HL-60/S4 (cell line): ENCODE data around the gene CLCN6.

Source experiments
- in situ Hi-C: fragments of 300-500 bp; cut with MboI; formaldehyde crosslinking; loops from 2 replicates; pipeline ENCODE4 v1.14.3; 2022; ENCODE audit warnings: low sequenced_read_pairs

The CLCN6 gene, protein sequence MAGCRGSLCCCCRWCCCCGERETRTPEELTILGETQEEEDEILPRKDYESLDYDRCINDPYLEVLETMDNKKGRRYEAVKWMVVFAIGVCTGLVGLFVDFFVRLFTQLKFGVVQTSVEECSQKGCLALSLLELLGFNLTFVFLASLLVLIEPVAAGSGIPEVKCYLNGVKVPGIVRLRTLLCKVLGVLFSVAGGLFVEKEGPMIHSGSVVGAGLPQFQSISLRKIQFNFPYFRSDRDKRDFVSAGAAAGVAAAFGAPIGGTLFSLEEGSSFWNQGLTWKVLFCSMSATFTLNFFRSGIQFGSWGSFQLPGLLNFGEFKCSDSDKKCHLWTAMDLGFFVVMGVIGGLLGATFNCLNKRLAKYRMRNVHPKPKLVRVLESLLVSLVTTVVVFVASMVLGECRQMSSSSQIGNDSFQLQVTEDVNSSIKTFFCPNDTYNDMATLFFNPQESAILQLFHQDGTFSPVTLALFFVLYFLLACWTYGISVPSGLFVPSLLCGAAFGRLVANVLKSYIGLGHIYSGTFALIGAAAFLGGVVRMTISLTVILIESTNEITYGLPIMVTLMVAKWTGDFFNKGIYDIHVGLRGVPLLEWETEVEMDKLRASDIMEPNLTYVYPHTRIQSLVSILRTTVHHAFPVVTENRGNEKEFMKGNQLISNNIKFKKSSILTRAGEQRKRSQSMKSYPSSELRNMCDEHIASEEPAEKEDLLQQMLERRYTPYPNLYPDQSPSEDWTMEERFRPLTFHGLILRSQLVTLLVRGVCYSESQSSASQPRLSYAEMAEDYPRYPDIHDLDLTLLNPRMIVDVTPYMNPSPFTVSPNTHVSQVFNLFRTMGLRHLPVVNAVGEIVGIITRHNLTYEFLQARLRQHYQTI

DNA sequence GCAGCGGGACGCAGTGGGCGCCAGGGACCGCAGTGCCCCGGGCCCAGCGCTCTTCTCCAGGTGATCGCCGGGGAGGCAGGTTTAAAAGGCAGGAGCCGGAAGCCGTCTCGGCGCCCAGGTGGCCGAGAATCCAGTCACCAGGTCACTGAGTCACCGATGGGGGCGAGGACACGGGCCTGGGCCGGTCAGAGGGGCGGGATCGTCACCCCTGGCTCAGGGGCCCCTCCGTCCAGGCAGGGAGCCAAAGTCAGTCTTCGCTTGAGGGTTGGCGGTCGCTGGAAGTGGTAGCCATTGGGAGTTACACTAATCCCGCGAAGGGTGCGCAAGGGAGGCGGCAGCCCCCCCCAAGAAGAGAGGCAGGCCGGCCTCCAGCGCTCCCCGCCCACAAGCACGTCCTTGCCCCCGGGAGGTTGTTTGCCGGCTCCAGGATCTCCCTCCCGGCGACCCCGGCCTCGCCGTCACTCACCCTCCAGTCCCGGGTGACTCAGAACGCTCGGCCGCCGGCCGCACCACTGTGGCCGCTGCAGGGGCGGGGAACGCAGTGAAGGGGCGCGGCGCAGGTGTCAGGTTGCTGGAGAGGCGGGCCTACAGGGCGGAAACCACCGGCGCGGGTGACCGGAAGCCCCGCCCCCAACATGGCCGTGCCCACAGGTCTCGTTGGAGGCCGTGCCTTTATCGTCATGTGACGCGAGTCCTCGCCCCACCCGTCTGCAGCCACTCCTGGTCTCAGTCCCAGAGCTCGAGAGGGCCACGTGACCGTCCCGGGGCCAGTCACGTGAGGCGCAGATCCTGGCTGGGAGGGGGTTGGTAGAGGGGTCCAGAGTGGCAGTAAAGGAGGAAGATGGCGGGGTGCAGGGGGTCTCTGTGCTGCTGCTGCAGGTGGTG, at the start of gene CLCN6, which contains the start of gene MTHFR:
Gene CLCN6, plus strand, starts transcription at position 770 of the 885 bp plus-strand sequence. Its CDS starts 72 bp downstream, at position 842.
Gene MTHFR, minus strand, starts transcription at position 543 of the 885 bp plus-strand sequence. CDS start 2,848 bp downstream, outside the sequence.
- in situ Hi-C loops: no loop called here

DNA sequence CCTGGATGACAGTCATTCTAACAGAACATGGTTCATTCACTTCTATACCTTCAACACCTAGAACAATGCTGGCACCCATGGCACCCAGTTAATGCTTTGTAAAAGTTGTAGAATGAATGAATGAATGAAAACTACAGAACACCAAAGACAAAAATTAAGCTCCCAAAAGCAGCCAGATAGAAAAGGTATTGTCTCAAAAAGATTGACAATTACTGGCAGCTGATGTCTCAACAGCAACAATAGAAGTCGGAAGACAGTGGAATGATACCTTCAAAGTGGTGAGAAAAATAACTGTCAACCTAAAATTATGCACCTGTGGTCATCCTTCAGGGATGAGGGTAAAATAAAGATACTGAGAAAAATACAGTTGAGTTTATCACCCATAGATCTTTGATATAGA, 48.9 kb upstream of the CLCN6 start:
- in situ Hi-C loops: no loop called here

DNA sequence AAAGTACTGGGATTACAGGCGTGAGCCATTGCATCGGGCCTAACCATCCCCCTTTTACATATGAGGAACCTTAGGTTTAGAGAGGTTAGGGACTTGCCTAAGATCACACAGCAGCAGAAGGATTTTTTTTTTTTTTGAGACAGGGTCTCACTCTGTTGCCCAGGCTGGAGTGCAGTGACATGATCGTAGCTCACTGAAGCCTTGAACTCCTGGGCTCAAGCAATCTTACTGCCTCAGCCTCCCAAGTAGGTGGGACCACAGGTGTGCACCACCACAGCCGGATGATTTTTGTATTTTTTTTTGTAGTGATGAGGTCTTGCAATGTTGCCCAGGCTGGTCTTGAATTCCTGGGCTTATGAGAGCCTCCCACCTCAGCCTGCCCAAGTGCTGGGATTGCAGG, 46.2 kb upstream of the CLCN6 start:
- in situ Hi-C loops: no loop called here

DNA sequence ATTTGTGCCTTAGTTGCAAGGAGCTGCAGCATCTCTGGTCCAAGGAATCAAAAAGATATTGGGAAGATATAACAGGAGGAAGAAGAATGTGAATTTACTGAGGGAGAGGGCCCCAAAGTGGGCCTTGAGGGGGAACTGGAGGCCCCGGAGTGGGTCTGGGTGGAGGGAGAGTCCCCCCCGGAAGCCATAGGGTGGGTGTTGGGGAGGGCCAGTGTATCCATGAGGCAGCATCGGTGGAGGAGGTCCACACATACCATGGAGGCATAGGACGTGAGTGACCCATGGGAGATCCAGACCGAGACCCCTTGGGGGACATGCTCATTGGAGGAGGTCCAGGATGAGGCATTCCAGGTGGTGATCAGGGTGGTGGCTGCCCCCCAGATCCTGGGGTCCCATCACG, 44.7 kb upstream of the CLCN6 start:
- in situ Hi-C loops: no loop called here

DNA sequence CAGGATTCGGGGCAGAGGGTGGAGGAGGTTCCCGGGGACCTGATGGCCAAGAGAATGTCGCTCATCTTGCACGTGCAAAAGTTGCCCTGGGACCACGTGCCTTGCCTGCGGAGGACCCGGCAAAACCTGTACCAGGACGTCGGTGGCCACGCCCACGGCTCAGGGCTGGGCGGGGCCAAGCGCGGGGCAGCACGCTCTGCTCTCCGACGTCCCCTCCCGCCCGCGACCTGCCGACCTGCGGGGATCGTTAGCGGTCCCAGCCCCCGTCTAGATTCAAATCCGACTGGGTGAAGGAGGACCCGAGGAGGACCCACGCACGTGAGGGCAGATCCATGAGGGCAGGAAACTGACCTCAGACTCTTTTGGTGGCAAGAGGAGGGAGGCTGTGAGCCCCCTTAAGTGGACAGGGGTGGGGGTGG, 44.0 kb upstream of the CLCN6 start, which contains the start of gene C1orf167:
Gene C1orf167, plus strand, starts transcription at position 206 of the 419 bp plus-strand sequence. CDS start 2,208 bp downstream, outside the sequence.
- in situ Hi-C loops: no loop called here

DNA sequence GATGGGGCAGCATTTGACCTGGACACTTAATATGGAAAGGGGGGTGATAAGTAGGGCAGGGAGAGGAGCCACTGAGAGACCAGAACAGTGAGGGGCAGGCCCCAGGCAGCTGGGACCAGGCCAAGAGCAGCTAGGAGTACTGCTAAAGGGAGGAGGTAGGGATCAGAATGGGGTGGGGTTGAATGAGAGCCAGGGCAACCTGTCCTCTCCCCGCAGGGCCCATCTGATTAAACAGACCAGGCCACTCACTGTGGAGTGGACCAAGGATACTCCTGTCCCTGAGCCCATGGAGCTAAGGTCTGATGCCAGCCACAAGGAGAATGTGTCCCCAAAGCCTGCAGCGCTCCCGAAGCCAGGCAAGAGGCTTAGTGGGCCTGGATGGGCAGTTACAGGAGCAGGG, 41.9 kb upstream of the CLCN6 start:
- in situ Hi-C loops: no loop called here

DNA sequence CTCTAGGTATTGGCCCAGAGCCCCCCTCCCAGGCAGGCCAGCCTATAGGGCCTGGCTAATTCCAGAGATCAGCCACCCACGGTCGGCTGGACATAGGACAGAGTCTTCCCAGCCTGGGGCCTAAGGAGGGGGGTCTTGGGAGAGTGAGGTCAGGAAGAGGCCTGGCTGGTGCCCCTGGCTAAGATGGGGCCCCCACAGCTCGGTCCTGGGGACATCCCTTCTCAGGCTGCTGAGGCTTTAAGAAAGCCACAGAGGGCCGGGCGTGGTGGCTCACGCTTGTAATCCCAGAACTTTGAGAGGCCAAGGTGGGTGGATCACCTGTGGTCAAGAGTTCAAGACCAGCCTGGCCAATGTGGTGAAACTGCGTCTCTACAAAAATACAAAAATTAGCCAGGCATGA, 41.5 kb upstream of the CLCN6 start:
- in situ Hi-C loops: no loop called here

DNA sequence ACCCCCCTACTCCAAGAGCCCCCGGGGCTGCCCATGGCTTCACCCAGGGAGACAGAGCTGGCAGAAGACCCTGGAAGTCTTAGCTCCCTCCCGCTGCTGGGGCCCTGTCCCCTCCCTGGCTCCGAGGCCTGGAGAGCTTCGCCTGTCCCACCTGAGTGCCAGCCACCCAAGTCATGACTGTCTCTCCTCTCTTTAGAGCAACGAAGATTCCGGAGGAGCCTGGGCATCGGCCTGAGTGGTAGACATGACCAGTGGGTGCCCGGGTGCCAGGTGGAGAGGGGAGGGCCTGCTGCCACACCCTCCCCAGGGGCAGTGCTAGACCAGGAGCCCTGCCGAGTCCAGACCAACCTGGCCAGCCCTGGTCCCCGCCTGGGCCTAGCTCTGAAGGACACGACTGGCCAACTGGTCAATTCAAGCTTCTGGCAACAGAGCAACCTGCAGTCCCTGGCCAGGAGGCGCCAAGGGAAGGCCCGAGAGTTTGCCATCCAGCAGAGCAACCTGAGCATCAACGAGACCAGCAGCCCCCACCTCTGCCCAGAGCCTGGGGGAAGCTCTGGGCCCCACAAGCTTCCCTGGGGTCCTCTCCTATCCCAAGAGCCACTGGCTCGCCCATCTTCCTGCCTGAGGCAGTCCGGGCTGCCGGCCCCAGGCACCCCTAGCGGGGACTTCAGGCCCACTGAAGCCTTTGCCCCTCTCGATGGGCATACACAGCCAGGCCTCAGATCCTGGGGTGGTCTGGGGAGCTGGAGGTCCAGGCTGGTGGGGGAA, 40.1 kb upstream of the CLCN6 start:
- in situ Hi-C loops: no loop called here

DNA sequence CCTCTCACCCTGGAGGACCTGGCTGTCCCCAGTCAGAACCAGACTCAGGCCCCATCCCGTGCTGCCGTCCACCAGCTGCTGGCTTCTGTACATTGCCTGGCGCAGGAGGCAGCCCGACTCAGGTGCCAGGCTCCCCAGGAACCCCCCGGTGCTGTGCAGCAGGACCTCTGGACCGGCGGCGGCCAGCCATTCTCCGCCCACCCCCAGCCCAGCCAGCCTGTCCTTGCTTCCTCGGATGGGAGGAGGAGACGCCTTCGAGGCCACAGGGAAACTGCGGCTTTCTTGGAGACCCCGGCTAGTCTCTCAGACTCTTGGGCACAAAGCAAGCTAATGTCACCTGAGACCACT, 39.6 kb upstream of the CLCN6 start:
- in situ Hi-C loops: no loop called here

DNA sequence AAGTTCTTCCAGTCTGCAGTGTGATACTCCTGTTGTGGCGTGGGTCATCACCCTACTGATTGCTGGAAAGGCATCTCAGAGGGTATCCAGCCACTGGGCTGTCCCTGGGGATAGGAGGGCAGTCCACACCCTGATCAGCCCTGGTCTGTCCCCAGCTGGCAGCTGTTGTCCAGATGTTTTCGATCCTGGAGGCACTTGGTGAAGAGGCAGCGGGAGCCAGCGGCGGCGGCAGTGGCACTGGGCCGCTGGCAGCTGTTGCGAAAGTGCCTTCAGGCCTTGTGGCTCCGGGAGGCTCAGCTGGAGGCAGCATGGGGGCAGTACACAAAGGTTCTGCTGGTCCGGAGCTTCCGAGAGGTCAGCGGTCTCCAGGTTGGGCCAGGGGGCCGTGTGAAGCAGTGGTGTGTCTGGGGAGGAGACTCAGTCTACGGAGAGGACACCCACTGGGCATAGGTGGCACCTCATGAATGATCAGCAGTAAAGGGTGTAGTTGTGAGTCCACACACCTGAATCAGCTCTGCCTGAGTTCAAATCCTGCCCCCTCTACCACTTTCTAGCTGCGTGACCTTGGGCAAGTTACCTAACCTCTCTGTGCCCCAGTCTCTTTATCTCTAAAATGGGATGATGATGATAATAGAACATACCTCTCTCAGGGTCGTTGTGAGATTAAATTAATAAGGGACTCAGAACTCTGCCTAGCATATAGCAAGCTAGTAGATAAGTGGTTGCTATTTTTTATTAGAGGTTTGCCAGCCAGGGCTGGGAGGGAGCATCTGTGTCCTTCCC, 37.9 kb upstream of the CLCN6 start:
- in situ Hi-C loops: no loop called here

DNA sequence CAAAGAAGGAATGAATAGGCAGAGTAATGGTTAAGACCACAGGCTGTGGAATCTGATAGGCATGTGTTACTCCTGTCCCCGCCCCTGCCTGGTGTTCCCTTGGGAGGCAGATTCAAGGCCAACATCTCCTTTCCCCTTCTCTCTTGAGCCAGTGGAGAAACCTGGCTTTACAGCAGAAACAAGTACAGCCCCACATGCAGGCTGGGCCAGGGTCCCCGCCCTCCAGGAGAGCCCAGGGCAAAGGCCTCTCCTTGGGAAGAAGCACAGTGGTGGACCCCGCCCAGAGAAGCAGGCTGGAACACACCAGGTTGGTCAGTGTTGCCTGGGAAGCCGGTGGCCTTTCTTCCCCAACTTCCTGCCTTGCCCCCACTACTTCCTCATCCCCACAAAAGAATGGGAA, 37.2 kb upstream of the CLCN6 start:
- in situ Hi-C loops: no loop called here

DNA sequence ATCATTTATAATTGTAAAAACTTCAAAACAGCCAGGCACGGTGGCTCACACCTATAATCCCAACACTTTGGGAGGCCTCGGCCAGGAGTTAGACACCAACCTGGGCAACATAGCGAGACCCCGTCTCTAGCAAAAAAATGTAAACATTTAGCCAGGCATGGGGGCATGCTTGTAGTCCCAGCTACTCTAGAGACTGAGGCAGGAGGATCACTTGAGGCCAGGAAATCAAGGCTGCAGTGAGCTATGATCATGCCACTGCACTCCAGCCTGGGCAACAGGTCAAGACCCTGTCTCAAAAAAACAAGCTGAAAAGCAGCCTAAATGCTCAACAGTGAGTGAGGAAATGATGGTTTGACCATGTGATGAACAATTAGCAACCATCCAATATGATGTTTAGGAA, 36.7 kb upstream of the CLCN6 start:
- in situ Hi-C loops: no loop called here

DNA sequence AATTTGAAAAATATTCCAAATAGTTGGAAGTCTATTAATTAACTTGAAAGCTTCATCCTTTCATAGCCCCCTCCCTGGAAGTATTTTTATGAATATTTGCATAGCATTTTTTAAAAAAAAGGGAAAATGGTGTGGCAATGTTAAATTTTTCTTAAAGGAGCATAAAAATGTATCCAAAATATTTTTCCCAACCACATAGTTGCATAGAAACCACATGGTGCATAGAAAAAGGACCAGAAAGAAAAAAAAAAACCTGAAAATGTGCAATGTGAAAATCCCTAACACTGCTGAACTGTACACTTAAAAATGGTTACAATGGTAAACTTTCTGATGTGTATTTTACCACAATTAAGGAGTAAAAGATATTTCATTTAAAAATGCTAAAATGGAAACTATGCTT, 36.0 kb upstream of the CLCN6 start:
- in situ Hi-C loops: no loop called here

DNA sequence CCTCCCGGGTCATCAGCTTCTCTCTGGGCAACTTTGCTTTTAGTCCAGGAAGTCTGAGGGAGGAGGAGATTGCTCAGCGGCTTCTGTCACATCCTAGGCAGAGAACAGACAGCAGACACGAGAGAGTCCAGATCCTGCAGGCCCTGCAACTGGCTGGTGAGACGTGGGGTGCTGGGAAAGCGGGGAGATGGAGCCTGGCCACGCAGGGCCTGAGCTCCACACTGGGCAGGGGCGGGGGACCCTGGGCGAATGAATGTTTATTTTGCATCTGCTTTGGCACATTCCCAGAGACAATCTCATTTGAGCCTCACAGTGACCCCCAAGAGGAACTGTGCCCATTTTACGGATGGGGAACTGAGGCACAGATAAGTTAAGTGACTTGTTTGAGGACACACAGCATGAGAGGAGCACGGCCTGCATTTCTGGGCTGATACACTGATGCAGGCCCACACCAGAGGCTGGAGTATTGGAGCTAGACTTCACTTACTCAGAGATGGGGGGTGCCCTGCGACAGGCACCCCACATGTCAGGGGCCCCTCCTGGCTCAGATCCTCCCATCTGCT, 34.4 kb upstream of the CLCN6 start:
- in situ Hi-C loops: no loop called here

DNA sequence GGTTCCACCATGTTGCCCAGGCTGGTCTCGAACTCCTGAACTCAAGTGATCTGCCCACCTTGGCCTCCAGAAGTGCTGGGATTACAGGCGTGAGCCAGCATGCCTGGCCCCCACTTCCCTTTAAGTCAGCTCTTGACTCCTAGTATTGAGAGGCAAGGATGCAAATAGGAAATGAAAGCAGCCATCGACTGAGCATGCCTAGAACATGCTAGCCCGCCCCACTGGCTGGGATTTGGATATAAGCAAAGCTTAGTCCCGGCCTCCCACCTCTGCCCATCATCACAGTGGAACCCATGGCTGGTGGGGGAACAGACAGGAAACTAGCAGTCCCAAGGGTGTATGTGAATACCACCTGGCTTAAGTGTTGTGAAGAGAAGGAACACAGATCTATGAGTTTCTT, 33.5 kb upstream of the CLCN6 start:
- in situ Hi-C loops: no loop called here

DNA sequence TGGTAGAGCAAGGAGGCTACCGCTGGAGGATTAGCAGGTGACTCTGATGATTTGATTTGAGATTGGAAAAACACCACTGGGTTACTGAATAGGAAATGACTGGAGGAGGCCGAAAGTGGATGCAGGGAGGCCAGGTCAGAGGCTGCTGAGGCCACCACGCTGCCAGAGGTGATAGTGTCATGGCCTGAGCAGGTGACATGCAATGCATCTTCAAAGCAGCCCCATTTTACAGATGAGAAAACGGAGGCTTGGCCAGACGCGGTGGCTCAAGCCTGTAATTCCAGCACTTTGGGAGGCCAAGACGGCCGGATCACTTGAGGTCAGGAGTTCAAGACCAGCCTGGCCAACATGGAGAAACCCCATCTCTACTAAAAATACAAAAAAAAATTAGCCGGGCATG, 31.2 kb upstream of the CLCN6 start:
- in situ Hi-C loops: no loop called here

DNA sequence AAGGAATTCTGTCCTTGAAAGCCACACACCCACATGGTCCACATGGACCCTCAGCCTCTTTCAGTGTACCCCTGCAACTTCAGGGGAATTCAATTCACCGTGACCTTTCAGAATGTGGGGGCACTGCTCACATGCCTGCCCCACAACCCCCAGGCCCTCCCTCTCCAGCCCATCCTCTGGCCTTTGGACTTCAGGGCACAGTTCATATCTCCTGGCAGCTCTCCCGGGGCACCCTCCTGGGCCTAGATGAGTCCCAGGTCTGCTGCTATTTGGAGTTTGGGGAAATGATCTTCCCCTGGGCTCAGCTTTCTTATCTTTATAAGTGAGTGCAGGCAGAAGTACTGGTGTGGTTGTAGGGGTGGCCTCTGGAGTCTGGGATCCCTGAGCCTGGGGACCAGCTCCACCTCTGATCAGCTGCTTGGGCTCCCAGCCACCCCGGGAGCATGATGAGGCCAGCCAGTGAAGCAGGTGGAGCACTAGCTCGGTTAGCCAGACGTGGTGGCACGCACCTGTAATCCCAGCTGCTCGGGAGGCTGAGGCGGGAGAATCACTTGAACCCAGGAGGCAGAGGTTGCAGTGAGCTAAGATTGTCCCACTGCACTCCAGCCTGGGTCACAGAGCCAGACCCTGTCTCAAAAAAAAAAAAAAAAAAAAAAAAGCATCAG, 28.2 kb upstream of the CLCN6 start:
- in situ Hi-C loops: no loop called here

DNA sequence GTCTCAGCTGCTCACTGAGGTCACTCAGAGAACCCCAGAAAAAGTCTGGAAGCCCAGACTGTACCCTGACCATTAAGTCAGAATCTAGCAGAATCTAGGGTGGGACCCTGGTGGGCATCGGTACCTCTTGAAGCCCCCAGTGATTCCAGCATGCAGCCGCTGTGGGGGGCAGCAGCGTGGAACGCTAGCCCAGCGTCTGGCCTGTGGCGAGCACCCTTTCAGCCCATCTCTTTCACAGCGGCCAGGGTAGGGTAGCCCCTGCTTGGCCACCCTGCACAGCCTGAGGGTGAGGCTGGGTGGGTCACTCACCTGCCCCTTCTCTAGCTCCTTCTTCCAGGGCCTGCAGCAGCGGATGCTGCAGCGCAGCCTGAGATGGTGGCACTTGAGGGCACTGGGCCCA, 27.7 kb upstream of the CLCN6 start:
- in situ Hi-C loops: no loop called here
